Smooth muscle cell (in vitro differentiated cells): ENCODE results near the gene MINDY1. TPM values are rescaled to one million over a fixed set of nuclear protein-coding genes. Genes with fewer than 3 reads are reported as not detected.

ENCODE experiments used
- DNase-seq: peaks from one replicate; lab custom pipeline; 2025; ENCODE audit not compliant: unreplicated experiment; lab: John Stamatoyannopoulos, UW
- H2AFZ ChIP-seq: fragments of 200-600 bp; sonication (generic); 2 replicates; pipeline ENCODE4 v1.6.0; 2016; ENCODE audit warnings: antibody characterized with exemption, low read depth, mild to moderate bottlenecking
- H3F3A ChIP-seq: fragments of 200-600 bp; sonication (generic); 2 replicates; pipeline ENCODE4 v1.6.0; 2017; ENCODE audit warnings: antibody characterized with exemption, low read depth
- H3K27ac ChIP-seq: fragments of 200-600 bp; sonication (generic); 2 replicates; pipeline ENCODE4 v1.5.1; 2016; ENCODE audit warnings: low read depth, mild to moderate bottlenecking
- H3K27me3 ChIP-seq: fragments of 200-600 bp; sonication (generic); 2 replicates; pipeline ENCODE4 v1.6.1; 2016; ENCODE audit warnings: low read depth, mild to moderate bottlenecking
- H3K36me3 ChIP-seq: fragments of 200-600 bp; sonication (generic); 2 replicates; pipeline ENCODE4 v1.5.1; 2016; ENCODE audit warnings: low read depth
- H3K4me1 ChIP-seq: fragments of 200-600 bp; sonication (generic); 2 replicates; pipeline ENCODE4 v1.5.1; 2016; ENCODE audit warnings: low read depth
- H3K4me2 ChIP-seq: fragments of 200-600 bp; sonication (generic); 2 replicates; pipeline ENCODE4 v1.6.0; 2016; ENCODE audit warnings: mild to moderate bottlenecking
- H3K4me3 ChIP-seq: fragments of 200-600 bp; sonication (generic); 2 replicates; pipeline ENCODE4 v1.5.1; 2016; ENCODE audit warnings: mild to moderate bottlenecking
- H3K79me2 ChIP-seq: fragments of 200-600 bp; sonication (generic); 2 replicates; pipeline ENCODE4 v1.6.0; 2016; ENCODE audit warnings: low read depth, mild to moderate bottlenecking
- H3K9ac ChIP-seq: fragments of 200-600 bp; sonication (generic); 2 replicates; pipeline ENCODE4 v1.6.0; 2016; ENCODE audit warnings: low read depth
- H3K9me3 ChIP-seq: fragments of 200-600 bp; sonication (generic); replicated peaks from 2 replicates; pipeline ENCODE4 v1.5.1; 2016; ENCODE audit warnings: low read depth
- H4K20me1 ChIP-seq: fragments of 200-600 bp; sonication (generic); 2 replicates; pipeline ENCODE4 v1.6.0; 2016; ENCODE audit warnings: low read depth
- WGBS: methylation state at CpG from one replicate; pipeline ENCODE4 v1.1.7; 2016; ENCODE audit warnings: low lambda C conversion rate; 5-methylcytosine and 5-hydroxymethylcytosine counted together
- polyA plus RNA-seq: library from polyadenylated mRNA; unstranded; fragments of >200 nt; fragmentation: Nextera tagmentation; extraction: Ambion mirVana; gene quantifications from 2 replicates; pipeline ENCODE4 v1.2.1, GENCODE V29; 2016
- total RNA-seq: library from RNA; depleted of rRNA; stranded (reverse); fragments of >200 nt; gene quantifications from 2 replicates; pipeline ENCODE4 v1.2.3, GENCODE V29; 2014
- TF ChIP-seq, protein P1 (sequence below): fragments of 200-600 bp; sonication (generic); IDR thresholded peaks from 2 replicates; pipeline ENCODE4 v1.5.1; 2017; ENCODE audit warnings: borderline replicate concordance, mild to moderate bottlenecking, antibody characterized with exemption; ENCODE audit not compliant: insufficient read depth, poor library complexity, severe bottlenecking

Gene MINDY1
- total and polyA plus RNA-seq, 2 experiments from 2014 or later: 2.4 to 3.2 TPM

DNA sequence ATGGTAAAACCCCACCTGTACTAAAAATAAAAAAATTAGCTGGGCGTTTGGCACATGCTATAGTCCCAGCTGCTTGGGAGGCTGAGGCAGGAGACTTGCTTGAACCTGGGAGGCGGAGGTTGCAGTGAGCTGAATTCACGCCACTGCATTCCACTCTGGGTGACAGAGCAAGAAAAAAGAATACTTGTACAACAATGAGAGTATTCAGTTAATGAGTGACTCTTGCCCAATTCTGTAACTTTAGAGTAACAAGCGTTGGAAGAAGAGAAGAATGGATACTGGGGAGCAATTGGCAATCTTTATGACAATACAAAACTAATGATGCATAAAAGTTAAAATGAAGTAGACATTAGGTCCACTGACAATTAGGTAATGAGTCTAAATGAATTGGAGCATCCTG is 14.1 kb downstream of the MINDY1 start:
- 86% methylated on average over 4 of the region's 4 CpGs for WGBS
- Histone ChIP-seq H3K4me1 (no peaks in the 10 kb centered on the region), H2AFZ (no peak overlapping the region), H3K27me3 (no peaks in the 10 kb centered on the region), H3K36me3 (no peaks in the 10 kb centered on the region), H3K9ac (no peak overlapping the region), H3K79me2 (no peaks in the 10 kb centered on the region), H4K20me1 (no peaks in the 10 kb centered on the region), H3K9me3 (no peaks in the 10 kb centered on the region), H3K4me3 (no peak overlapping the region), H3F3A (no peaks in the 10 kb centered on the region), H3K27ac (no peak overlapping the region), H3K4me2 (no peak overlapping the region)
- TF ChIP-seq, protein P1, sequence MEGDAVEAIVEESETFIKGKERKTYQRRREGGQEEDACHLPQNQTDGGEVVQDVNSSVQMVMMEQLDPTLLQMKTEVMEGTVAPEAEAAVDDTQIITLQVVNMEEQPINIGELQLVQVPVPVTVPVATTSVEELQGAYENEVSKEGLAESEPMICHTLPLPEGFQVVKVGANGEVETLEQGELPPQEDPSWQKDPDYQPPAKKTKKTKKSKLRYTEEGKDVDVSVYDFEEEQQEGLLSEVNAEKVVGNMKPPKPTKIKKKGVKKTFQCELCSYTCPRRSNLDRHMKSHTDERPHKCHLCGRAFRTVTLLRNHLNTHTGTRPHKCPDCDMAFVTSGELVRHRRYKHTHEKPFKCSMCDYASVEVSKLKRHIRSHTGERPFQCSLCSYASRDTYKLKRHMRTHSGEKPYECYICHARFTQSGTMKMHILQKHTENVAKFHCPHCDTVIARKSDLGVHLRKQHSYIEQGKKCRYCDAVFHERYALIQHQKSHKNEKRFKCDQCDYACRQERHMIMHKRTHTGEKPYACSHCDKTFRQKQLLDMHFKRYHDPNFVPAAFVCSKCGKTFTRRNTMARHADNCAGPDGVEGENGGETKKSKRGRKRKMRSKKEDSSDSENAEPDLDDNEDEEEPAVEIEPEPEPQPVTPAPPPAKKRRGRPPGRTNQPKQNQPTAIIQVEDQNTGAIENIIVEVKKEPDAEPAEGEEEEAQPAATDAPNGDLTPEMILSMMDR: no peak
- DNase-seq: no peak

DNA sequence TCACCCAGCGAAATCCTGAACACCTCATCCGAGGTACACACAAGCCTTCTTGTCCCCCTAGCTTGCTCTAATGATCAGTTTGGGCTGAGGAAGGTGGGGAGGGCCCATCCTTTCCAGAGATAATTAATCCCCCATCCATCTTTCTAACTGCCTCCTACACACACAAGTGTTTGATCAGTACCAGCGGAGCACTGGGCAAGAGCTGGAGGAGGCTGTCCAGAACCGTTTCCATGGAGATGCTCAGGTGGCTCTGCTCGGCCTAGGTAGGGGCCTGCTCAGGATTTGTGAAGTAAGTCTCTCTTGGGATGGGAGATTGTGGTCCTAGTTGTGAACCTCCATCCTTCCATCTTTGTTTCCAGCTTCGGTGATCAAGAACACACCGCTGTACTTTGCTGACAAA is 18.8 kb downstream of the MINDY1 start:
- Histone ChIP-seq H3K4me2 (no peak overlapping the region), H3K79me2 (no peaks in the 10 kb centered on the region), H3K9ac (no peak overlapping the region), H3K36me3 (no peaks in the 10 kb centered on the region), H3K27me3 (no peaks in the 10 kb centered on the region), H3K27ac (no peak overlapping the region), H2AFZ (no peak overlapping the region), H4K20me1 (no peaks in the 10 kb centered on the region), H3K4me1 (no peaks in the 10 kb centered on the region), H3F3A (no peaks in the 10 kb centered on the region), H3K4me3 (no peak overlapping the region), H3K9me3 (no peaks in the 10 kb centered on the region)
- DNase-seq: no peak
- TF ChIP-seq, protein P1: no peak
- 91% methylated on average over 7 of the region's 7 CpGs for WGBS

DNA sequence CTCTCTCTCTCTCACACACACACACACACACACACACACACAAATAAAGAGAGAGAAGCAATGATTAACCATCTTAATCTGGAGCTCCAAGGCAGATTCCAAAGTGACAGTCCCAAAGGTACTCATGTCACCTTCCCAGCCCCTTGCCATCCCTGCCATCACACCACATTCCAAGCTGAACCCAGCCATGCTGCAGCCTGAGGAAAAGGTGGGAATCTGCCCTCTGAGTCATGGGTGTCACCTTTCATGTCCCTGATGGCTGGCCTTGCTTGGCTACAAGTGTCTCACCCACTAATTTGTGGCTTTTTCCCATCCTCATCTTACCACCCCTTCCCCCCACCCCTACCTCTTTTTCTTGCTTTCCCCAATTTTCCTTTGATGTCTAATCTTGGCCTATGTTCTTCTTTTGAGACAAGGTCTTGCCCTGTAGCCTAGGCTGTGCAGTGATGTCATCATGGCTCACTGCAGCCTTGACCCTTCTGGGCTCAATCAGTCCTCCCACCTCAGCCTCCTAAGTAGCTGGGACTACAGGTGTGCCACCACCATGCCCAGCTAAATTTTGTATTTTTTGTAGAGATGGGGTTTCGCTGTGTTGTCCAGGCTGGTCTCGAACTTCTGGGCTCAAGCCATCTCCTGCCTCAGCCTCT is 21.4 kb downstream of the MINDY1 start:
- WGBS: 94% methylated on average over 2 of the region's 2 CpGs
- H3K79me2 ChIP-seq: no peaks in the 10 kb centered on the region
- H3K4me2 ChIP-seq: no peak overlapping the region
- no peaks in the 10 kb centered on the region for H3K27me3 ChIP-seq
- no peak overlapping the region for H2AFZ ChIP-seq
- no peaks in the 10 kb centered on the region for H3K36me3 ChIP-seq
- no peaks in the 10 kb centered on the region for H3F3A ChIP-seq
- H3K9me3 ChIP-seq: no peaks in the 10 kb centered on the region
- H3K4me1 ChIP-seq: peaks cover 12% of the 10 kb centered on the region
- no peak overlapping the region for H3K4me3 ChIP-seq
- DNase-seq: no peak
- H3K27ac ChIP-seq: no peak overlapping the region
- H4K20me1 ChIP-seq: no peaks in the 10 kb centered on the region
- H3K9ac ChIP-seq: no peak overlapping the region
- TF ChIP-seq, protein P1: no peak
